GM21526 (cell line): ENCODE data around the gene POTEM.
"Not testable (repeated sequence)": the region's sequence is repeated elsewhere in the genome, so short reads cannot be mapped to it uniquely, and the experiment has no call there.

Experiments used
- ATAC-seq: cut with Tn5 transposase; IDR thresholded peaks from one replicate; pipeline ENCODE4 v1.9.1; 2021; ENCODE audit warnings: moderate library complexity; ENCODE audit not compliant: unreplicated experiment, low FRiP score

The POTEM gene

GRCh38 chr14:19036811-19037382 lies 69.7 kb downstream of the POTEM start:
- ATAC-seq: not testable (repeated sequence)

GRCh38 chr14:19038060-19038664 lies 70.9 kb downstream of the POTEM start:
- not testable (repeated sequence) for ATAC-seq

GRCh38 chr14:19038785-19039184 lies 71.6 kb downstream of the POTEM start:
- ATAC-seq: not testable (repeated sequence)

- not testable (repeated sequence) for ATAC-seq
Observed at GRCh38 chr14:19043384-19043783, 76.2 kb downstream of the POTEM start.
